C4-2B (cell line): ENCODE results near the gene CDR2L.

ENCODE experiments used
- CTCF ChIP-seq: fragments of 450-650 bp; conservative IDR thresholded peaks from 2 replicates; pipeline ENCODE4 v1.5.1; 2017; ENCODE audit warnings: mild to moderate bottlenecking
- ZFX ChIP-seq: fragments of 450-650 bp; IDR thresholded peaks from 2 replicates; pipeline ENCODE4 v1.6.1; 2017

- TF ChIP-seq CTCF, result no peak
- no peak for TF ChIP-seq ZFX
Measured at GRCh38 chr17:74999523-74999922, 12.1 kb downstream of the CDR2L start.
